Aorta (tissue), 5 donors: ENCODE measurements around the gene ELAVL1. TPM values are rescaled to one million over a fixed set of nuclear protein-coding genes. Genes with fewer than 3 reads are reported as not detected.
"Not testable (repeated sequence)": the region's sequence is repeated elsewhere in the genome, so short reads cannot be mapped to it uniquely, and the experiment has no call there.

Experiments
- ATAC-seq: fragments of 200-7000 bp; cut with Tn5 transposase; one replicate; pipeline ENCODE4 v1.9.1; 2022; ENCODE audit warnings: moderate library complexity; ENCODE audit not compliant: low FRiP score
- DNase-seq, 2 donors: peaks; one replicate each; pipeline ENCODE4 v3.0.0-alpha.2; 2020
- H3K27ac ChIP-seq, 2 donors: one replicate each; pipeline ENCODE4 v1.5.1; 2013; ENCODE audit warnings: low read length in 2 of 2, mild to moderate bottlenecking in 2 of 2, moderate library complexity in 2 of 2, control low read depth in 1 of 2, inconsistent platforms in 1 of 2, low read depth in 1 of 2
- H3K27me3 ChIP-seq, 2 donors: one replicate each; pipeline ENCODE4 v1.6.1; 2013; ENCODE audit warnings: control low read depth in 1 of 2, low read length in 1 of 2, mild to moderate bottlenecking in 1 of 2, moderate library complexity in 1 of 2; ENCODE audit not compliant: insufficient read depth in 2 of 2, control insufficient read depth in 1 of 2
- H3K36me3 ChIP-seq, 2 donors: one replicate each; pipeline ENCODE4 v1.6.1; 2013; ENCODE audit warnings: control low read depth in 1 of 2, low read length in 1 of 2, mild to moderate bottlenecking in 1 of 2; ENCODE audit not compliant: insufficient read depth in 2 of 2, control insufficient read depth in 1 of 2
- H3K4me1 ChIP-seq, 2 donors: one replicate each; pipeline ENCODE4 v1.6.1; 2013; ENCODE audit warnings: low read length in 2 of 2, control low read depth in 1 of 2, mild to moderate bottlenecking in 1 of 2, moderate library complexity in 1 of 2; ENCODE audit not compliant: insufficient read depth in 2 of 2, control insufficient read depth in 1 of 2
- H3K4me3 ChIP-seq, 2 donors: one replicate each; pipeline ENCODE4 v1.5.1; 2013; ENCODE audit warnings: low read length in 2 of 2, control low read depth in 1 of 2, mild to moderate bottlenecking in 1 of 2
- H3K9me3 ChIP-seq: one replicate; pipeline ENCODE4 v1.6.1; 2013; ENCODE audit warnings: mild to moderate bottlenecking, low read length; ENCODE audit not compliant: control insufficient read depth
- WGBS, 2 donors: extraction: QIAGEN DNeasy Blood & Tissue Kit; methylation state at CpG; one replicate each; pipeline ENCODE4 v1.1.7; 2013; 5-methylcytosine and 5-hydroxymethylcytosine counted together
- intact Hi-C, 2 donors: fragments of 100-400 bp; cut with DNase I; formaldehyde crosslinking; loops; one replicate each; pipeline versions ENCODE4 v1.14.2 to v1.15.0; 2022
- polyA plus RNA-seq, 2 donors: library from polyadenylated mRNA; stranded (reverse); fragments of 200-250 nt; gene quantifications; one replicate each; pipeline ENCODE4 v1.2.3, GENCODE V29; 2013
- total RNA-seq, 2 donors: library from RNA; stranded (reverse); fragmentation: NEBNext Ultra II Directional; extraction: Animal tissue kit (Norgen Biotek cat#: 25700); gene quantifications; one replicate each; pipeline ENCODE4 v1.2.1, GENCODE V29; 2021
- donor health status: healthy with polysubstance abuse.
- donor health status: Bipolar disorder and iron deficiency.
- donor health status: DM: no; HTN: no; CAD: no.
- donor health status: DM: no; HTN: no; CAD: no.
- donor health status: DM: yes; HTN: yes; CAD: no.

Gene ELAVL1
- total and polyA plus RNA-seq, 4 donors: 8.1 to 48.9 (median 36.4) TPM

- Histone ChIP-seq H3K27me3 (no peaks in the 10 kb centered on the region), H3K27ac (no peak overlapping the region), H3K9me3 (no peaks in the 10 kb centered on the region), H3K4me1 (no peaks in the 10 kb centered on the region), H3K4me3 (no peak overlapping the region), H3K36me3 (no peaks in the 10 kb centered on the region)
- intact Hi-C loops: no loop called here
- ATAC-seq (no peak), DNase-seq (no peak)
- WGBS, 2 donors: 75 to 80% methylated on average over 6 to 7 of the region's 7 CpGs
These were observed 36.1 kb upstream of the ELAVL1 start for GRCh38 chr19:8041531-8041931.

- no peaks in the 10 kb centered on the region for H3K9me3 ChIP-seq
- H3K4me3 ChIP-seq: no peak overlapping the region
- ATAC-seq (no peak), DNase-seq (no peak)
- no peaks in the 10 kb centered on the region for H3K36me3 ChIP-seq
- WGBS, 2 donors: 96 to 98% methylated on average over 3 of the region's 3 CpGs
- H3K27ac ChIP-seq: no peak overlapping the region
- H3K4me1 ChIP-seq: no peaks in the 10 kb centered on the region
- intact Hi-C loops: no loop called here
- H3K27me3 ChIP-seq: no peaks in the 10 kb centered on the region
These were observed 33.8 kb upstream of the ELAVL1 start for GRCh38 chr19:8039231-8039630.

DNA sequence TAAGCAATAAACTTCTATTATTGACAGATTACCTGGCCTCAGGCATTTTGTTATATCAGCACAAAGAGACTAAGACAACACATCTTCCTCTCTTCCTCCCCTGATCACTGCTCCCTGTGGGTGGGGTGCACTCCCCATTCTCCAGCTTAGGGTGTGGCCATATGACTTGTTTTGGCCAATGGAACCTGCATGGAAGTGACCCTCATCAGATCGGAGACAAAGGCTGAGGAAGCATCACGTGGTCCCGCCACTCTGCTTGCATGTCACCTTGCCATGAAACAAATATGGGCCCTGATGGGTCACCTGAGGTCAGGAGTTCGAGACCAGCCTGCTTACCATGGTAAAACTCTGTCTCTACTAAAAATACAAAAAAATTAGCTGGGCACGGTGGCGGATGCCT is 33.4 kb upstream of the ELAVL1 start:
- H3K36me3 ChIP-seq: no peaks in the 10 kb centered on the region
- no peaks in the 10 kb centered on the region for H3K27me3 ChIP-seq
- H3K27ac ChIP-seq: no peak overlapping the region
- no peaks in the 10 kb centered on the region for H3K9me3 ChIP-seq
- intact Hi-C loops: no loop called here
- ATAC-seq (no peak), DNase-seq (no peak)
- WGBS, 2 donors: 77 to 78% methylated on average over 6 of the region's 6 CpGs
- H3K4me3 ChIP-seq: no peak overlapping the region
- no peaks in the 10 kb centered on the region for H3K4me1 ChIP-seq

DNA sequence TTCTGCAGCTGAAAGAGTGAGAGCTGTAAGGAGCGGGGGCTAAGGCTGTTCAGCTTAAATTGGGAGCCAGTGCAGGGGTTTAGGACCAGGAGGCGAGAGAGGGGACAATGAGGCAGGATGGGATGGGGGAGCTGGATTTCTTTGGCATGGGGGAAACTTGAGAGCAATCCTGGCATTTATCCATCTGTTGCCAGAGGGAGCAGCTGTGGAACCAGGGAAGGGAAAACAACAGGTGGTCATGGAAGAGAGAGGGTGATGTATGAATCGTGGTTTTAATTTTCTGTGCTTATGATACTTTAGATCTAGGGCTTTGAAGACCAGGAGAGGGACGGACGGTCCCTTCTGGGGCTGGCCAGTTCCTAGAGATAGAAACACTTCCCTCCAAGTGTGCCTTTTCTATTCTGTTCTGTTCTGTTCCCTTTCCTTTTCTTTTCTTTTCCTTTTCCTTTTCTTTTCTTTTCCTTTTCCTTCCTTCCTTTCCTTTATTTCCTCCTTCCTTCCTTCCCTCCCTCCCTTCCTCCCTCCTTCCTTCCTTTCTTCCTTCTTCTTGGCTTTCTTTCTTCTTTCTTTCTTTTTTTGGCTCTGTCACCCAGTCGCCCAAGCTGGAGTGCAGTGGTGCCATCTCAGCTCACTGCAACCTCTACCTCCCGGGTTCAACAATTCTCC is 31.1 kb upstream of the ELAVL1 start:
- 53 to 57% methylated on average over 7 of the region's 7 CpGs for WGBS, 2 donors
- no peaks in the 10 kb centered on the region for H3K4me1 ChIP-seq
- no peak overlapping the region for H3K4me3 ChIP-seq
- H3K9me3 ChIP-seq: no peaks in the 10 kb centered on the region
- no peaks in the 10 kb centered on the region for H3K36me3 ChIP-seq
- no peak overlapping the region for H3K27ac ChIP-seq
- intact Hi-C loops: no loop called here
- no peaks in the 10 kb centered on the region for H3K27me3 ChIP-seq
- ATAC-seq (no peak), DNase-seq (no peak)

GRCh38 chr19:8034178-8034525 is 28.7 kb upstream of the ELAVL1 start:
- no peaks in the 10 kb centered on the region for H3K27me3 ChIP-seq
- no peaks in the 10 kb centered on the region for H3K36me3 ChIP-seq
- H3K27ac ChIP-seq: no peak overlapping the region
- no peaks in the 10 kb centered on the region for H3K4me1 ChIP-seq
- H3K4me3 ChIP-seq: no peak overlapping the region
- intact Hi-C loops: no loop called here
- DNase-seq: no peak
- 91 to 92% methylated on average over 6 of the region's 6 CpGs for WGBS, 2 donors
- ATAC-seq: no peak
- H3K9me3 ChIP-seq: no peaks in the 10 kb centered on the region

GRCh38 chr19:8033287-8034177 is 28.1 kb upstream of the ELAVL1 start:
- ATAC-seq, H3K27me3 ChIP-seq, H3K36me3 ChIP-seq, DNase-seq, H3K9me3 ChIP-seq, H3K4me1 ChIP-seq, intact Hi-C loops, H3K27ac ChIP-seq, H3K4me3 ChIP-seq: not testable (repeated sequence)
- 62% methylated on average over 22 of the region's 22 CpGs for WGBS, 2 donors

- 61 to 68% methylated on average over 8 of the region's 8 CpGs for WGBS, 2 donors
- intact Hi-C loops: no loop called here
- no peak for ATAC-seq
- Histone ChIP-seq H3K4me1 (no peaks in the 10 kb centered on the region), H3K27me3 (no peaks in the 10 kb centered on the region), H3K4me3 (no peak overlapping the region), H3K36me3 (no peaks in the 10 kb centered on the region), H3K27ac (no peak overlapping the region), H3K9me3 (no peaks in the 10 kb centered on the region)
- no peak for DNase-seq
These were observed 25.5 kb upstream of the ELAVL1 start for GRCh38 chr19:8030960-8031359.

DNA sequence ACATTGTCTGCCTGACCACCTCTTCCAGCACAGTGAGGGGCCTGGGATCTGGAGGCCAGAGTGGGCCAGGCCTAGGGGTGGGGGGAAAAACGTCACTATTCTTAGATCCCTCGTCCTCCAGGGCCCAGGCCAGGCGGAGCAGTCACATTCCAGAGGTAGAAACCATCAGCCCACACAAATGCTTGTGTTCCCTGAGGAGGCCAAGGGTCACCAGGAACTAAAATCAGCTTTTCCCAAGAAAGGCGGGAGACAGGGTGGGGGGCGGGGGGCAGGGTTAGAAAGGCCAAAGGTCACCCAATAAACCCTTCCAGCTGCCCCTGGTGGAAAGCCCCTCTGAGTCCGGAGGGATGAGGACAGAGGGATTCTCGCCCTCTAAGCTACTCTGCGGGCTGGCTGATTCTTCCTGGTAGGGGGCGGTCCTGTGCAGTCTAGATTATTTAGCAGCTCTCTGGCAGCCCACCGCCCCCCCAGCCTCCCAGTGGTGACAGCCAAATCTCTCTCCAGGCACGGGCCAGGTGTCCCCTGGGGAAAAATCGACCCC is 23.6 kb upstream of the ELAVL1 start:
- Histone ChIP-seq H3K9me3 (no peaks in the 10 kb centered on the region), H3K27me3 (no peaks in the 10 kb centered on the region), H3K27ac (no peak overlapping the region), H3K4me3 (no peak overlapping the region), H3K36me3 (no peaks in the 10 kb centered on the region), H3K4me1 (no peaks in the 10 kb centered on the region)
- ATAC-seq (no peak), DNase-seq (no peak)
- WGBS, 2 donors: 25 to 34% methylated on average over 12 of the region's 12 CpGs
- intact Hi-C loops: no loop called here

GRCh38 chr19:8025316-8025715 is 19.9 kb upstream of the ELAVL1 start:
- no peaks in the 10 kb centered on the region for H3K4me1 ChIP-seq
- no peak overlapping the region for H3K4me3 ChIP-seq
- H3K36me3 ChIP-seq: no peaks in the 10 kb centered on the region
- no peaks in the 10 kb centered on the region for H3K27me3 ChIP-seq
- DNase-seq: no peak
- no peaks in the 10 kb centered on the region for H3K9me3 ChIP-seq
- intact Hi-C loops: no loop called here
- 86 to 87% methylated on average over 5 of the region's 5 CpGs for WGBS, 2 donors
- no peak for ATAC-seq
- H3K27ac ChIP-seq: no peak overlapping the region
